T1000 (cell line): ENCODE measurements around the gene FBXO2.

ENCODE experiments used
- DNase-seq: peaks from one replicate; lab custom pipeline; 2025; ENCODE audit warnings: mixed read lengths; lab: John Stamatoyannopoulos, UW

FBXO2 gene, protein sequence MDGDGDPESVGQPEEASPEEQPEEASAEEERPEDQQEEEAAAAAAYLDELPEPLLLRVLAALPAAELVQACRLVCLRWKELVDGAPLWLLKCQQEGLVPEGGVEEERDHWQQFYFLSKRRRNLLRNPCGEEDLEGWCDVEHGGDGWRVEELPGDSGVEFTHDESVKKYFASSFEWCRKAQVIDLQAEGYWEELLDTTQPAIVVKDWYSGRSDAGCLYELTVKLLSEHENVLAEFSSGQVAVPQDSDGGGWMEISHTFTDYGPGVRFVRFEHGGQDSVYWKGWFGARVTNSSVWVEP

DNA sequence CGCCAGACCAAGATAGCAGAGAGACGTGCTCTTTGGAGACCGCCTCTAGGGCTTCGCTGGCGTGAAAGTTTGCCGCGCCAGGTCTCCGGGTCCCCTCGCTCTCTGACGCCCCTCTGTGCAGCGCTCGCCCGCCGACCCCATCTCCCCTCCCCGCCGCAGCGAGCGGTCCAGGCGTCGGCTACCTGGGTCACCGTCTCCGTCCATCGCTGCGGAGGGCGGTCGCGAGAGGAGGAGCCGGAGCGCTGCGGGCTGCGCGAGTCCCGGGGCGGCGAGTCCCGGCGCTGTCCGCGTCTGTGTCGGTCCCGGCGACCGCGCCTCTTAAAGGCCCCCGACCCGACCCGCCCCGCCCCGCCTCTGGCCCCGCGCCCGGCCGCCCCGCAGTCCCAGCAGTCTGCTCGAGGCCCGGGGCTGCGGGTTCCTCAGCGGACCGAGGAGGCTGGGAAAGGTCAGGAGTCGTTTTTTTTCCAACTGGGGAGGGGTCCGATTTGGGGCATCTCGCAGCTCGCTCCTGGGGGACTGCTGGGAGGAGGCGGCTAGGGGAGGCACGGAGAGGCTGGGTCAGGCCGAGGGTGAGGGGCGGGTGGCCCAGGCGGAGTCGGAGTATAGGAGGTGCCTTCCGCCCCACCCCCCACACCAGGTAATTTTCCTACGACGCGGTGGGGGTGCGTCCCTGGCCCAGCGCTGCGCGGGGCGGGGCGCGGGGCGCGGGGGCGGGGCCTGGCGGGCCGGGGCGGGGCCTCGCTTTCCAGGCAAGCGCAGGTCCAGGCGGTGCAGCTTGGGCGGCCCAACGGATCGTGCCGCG, at the start of gene FBXO2, which contains the start of gene FBXO44:
Gene FBXO2 (minus strand): TSS at position 293 of the 802 bp plus-strand sequence. CDS start 89 bp downstream, at position 204.
Gene FBXO44 (plus strand): TSS at position 741 of the 802 bp plus-strand sequence. CDS start 959 bp downstream, outside the sequence.
- DNase-seq = peak; percentile 24

DNA sequence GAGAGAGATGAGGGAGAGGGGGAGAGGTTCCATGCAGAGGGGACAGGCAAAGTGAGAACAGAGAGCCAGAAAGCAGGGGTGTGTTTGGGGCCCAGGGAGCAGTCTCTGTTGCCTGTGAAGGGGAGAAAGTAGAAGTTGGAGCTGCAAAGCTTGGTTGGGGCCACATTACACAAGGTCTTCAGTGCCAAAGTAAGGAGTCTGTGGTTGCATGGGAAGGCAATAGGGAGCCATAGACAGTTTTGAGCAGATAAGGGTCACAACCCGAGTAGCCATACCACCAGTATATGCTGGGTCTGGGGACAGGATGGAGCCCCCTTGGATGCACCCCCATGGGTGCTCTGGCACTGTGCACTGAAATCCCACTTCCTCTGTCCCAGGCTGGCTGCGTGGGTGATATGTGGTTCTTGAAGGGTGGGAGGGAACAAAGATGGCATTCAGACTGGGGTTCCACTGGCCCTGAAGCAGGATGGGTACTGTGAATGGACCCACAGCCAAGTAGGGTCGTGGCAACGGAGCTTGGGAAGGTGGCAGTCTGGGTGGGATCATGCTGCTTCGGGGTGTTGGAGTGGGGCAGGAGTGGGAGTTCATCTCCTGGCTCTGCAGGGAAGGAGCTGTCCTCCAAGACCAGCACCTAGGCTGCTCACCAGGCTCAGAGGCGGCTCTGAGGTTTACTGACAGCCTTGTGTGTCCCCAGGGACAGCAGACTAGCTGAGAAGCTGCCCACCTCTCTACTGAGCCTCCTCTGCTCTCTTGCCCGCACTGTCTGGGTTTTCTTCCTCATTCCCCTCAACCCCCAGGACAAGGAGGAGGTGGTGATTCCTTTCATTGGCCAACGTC, 49.3 kb upstream of the FBXO2 start:
- DNase-seq = no peak

DNA sequence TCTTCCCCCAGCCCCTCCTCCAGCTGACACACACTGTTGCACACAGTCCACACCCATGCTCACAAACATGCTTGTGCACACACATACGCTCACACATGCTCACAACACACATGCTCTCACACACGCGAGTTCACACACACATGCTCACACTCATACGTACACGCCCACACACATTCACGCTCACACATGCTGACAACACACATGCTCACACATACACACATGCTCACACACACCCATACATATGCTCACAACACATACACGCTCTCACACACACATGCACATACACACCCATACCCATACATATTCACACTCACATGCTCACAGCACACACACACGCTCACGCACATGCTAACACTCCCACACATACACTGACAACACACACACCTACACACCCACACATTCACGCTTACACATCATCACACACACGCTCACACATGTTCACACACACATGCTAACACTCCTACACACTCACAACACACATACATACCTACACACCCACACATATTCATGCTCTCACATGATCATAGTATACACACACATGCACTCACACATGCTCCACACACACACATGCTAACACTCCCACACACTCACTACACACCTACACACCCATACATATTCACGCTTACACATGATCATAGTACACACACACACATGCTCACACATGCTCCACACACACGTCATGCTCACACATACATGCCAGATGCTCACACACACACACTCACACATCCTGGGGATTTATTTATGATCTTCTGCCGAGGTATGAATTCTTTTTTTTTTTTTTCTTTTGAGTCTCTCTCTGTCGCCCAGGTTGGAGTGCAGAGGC, 48.0 kb upstream of the FBXO2 start:
- DNase-seq = no peak

DNA sequence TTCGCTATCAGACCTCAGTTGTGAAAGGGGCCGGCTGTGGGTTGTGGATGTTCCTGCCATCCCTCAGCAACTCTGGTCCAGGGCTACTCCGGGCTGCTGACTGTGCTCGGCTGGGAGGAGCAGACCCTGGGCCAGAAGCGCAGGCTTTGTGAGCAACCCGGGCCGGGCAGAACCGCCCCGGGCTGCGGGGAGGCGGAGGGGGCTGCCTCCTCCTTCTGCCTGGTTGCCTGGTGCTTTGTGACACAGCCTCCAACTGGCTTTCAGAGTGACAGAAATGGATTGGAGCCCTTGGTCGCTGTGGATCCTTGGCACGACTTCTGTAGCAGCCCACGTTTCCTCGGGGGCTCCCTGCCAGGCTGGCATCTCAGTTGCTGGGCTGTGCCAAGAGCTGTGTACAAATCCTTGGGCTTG, 47.3 kb upstream of the FBXO2 start:
- DNase-seq = no peak

DNA sequence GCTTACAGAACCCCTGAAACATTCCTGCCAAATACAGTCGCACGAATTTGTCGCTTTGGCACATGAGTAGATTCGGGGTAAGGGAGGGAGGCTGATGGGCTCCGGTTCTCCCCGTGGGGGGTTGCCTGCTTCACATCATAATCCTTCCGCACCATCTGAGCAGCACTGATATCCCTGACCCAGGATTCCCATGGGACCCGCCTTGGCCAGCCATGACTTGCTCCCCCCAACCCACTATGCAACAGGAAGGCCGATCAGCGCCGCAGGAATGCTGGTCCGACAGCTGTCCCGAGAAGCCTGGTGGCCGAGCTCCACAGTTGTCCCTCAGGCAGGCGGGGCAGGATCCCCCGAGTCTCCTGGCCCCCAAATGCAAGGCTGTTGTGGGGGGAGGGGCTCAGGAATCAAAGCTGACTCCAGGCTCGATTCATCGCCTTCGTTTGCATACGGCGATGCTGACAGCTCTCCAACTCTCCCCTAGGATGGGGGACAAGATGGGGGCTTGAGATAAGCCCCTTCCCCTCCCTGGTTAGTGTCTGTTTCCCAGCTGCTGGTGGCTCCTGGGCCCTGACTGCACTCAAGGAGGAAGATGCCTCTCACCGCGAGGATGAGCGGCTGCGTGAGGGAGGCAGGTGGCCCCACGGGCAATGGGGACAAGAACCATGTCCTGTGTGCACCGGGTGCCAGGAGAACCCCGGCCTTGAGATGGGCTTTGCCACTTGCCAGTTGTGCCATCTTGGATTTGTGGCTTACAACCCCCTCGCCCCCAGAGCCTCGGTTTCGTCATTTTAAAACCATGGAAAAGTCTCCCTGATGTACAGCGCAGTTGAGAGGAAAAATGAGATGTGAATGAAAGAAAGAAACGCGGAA, 46.6 kb upstream of the FBXO2 start:
- DNase-seq = no peak

DNA sequence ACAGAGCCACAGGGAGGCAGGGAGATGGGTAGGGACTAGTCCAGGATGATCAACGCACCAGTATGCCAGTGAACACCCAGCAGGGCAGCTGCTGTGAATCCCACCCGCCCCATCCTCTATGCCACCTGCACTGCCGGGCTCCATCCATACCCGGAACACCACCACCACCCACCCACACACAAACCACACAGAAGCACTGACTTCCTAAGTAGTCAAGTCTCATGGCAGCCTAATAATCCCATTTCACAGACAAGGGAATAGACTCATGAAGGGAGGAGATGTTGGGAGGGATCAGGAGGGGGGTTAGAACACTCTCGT, 43.6 kb upstream of the FBXO2 start:
- no peak for DNase-seq

DNA sequence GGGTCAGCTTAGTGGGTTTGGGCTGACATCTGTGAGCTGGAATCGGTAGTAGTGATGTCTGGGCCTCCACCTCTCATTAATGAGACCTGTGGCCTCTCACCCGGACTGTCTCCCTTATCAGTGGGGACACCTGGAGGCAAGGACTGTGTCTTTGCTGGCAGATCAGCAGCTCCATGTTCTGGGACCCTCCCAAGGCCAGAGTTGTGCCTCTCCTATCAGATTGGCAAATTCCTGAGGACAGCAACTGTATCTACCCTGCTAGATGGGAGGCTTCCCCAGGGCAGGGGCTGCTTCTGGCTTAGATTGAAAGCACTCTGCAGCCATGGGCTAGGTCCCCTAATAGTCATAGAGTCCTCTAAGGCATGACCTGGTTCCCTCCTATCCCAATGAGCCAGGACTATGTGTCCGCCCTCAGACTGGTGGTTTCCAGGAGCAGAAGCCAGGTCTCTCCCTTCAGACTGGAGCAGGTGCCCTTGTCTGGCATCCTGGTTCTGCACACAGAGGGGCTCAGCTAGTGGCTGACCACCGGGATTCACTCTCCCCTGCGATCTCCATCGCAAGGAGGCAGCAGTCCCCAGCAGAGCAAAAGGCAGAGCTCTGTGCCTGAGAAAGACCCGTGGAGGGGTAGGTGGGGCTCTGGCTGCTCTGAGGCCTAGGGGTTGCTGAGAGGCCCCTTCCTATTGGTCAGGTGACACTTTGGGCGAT, 43.1 kb upstream of the FBXO2 start:
- no peak for DNase-seq

DNA sequence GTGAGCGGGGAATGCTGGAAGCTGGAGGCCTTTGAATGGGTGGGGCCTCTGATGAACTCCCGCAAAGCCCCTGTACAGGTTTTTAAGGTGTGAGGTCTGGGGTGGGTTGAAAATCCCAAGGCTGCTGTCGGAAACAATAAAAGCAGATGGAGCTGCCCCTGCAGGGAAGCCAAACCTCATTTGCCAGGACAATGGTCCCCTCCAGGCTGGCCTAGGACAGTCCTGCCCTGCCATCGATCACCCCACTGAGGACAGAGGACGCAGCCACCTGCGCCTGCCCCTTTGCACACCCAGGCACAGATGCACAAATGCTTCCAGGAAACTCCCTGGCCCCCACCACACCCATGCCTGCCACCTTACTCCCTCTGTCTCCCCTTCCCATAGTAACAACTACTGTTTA, 41.6 kb upstream of the FBXO2 start:
- no peak for DNase-seq

DNA sequence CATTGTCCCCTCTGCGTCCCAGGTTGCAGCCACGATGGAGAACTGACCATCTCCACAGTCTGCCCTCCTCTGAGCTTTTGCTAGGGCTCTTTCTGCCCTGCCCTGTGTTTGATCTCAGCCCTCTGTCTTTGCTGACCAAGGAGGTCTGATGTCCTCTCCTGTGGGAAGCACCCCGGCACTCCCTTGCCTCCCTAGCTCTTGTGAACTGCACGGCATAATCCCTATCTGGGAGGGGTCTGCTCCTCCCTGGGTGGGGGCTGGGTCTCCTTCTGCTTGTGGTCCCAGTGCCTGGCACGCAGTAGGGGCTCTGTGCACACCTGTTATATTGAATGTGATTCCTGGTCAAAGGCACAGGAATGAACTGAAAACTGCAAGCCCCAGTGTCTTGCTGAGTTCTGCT, 39.7 kb upstream of the FBXO2 start:
- DNase-seq = no peak

DNA sequence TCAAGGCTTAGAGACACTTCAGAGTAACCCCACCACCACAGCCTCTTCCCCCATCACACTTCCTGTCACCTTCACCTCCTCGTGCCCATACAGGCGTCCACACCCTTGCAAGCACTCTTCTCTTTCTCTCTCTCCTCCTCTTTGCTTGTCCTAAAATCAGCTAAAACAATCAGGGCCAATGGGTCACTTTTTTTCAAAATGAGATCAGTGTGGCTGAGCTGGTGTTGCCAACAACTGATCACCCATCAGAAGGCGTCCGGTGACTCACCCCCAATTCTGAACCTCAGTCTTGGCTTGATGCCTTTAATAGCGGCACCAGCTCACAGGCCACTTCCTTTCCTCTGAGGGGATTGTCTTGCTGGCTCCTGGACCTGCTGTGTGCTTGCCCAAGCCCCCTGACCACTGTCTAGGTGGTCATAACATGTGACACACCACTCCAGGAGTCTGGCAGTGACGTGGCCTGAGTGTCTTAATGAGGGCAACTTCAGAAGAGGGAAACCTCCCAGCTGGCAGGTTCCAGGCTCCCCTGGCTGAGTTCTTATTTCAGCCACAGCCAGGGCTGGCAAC, 38.9 kb upstream of the FBXO2 start:
- peak; percentile 54 for DNase-seq

DNA sequence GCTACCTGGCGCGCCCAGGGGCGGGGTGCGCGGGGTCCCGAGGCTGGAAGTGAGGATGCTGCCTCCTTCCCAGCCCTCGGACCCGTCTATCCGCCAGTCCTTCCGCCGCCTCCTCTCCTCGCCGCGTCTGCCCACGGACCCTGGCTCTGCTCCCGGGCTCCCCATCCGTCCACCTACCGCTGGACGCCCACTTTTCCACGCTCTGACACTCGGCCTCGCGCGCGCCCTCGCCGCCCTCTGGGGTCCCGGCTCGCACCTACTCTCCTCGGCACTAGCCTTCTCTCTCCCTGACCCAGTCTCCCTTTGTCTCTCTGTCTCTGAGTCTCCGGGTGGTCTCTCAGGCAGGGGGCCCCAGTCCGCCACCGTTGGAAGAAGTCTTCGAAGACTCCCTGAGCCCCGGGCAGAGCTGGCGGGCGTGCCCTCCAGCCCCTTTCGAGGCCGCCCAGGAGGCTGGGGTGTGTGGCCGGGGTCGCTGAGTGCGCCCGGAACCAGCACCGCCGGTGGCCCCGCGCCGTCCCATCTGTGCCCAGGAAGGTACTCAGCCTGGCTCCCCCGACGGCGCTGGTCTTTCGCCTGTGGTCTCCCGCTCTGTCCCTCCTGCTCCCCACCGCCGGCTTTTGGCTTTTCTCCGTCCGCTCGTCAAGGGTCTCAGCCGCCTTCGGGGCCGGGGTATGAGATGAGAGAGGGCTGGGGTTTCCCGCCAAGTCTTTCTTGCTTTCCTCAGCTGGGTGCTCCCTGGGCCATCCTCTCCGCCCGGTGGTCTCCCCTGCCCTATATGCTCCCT, 37.9 kb upstream of the FBXO2 start:
- DNase-seq = no peak

DNA sequence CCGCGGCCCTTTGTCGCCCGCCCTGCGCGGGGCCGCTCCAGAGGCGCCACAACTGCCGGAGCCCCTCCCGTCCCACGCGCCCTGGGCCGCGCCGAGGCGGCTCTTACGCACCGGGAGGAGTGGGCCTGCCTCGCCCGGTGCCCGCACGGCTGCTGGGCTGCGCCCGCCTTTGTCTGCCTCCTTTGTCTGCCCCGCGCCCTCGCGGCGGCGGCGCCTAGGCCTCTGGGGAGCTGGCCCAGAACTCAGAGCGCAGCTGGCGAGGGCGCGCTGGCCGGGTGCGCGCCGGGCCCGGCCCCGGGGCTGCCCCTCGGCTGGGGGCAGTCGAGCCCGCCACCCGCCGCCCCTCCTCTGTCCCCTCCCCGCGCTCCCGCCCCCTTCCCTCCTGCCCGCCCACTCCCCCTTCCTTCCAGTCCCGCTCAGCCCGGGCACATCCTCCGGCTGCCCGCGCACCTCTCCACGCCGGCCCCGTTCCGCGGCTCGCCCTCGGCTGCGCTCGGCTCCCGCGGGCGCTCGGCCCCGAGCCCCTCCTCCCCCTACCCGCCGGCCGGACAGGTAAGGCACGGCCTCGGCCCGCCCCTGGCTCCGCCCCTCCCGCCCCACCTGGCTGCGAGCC, 37.2 kb upstream of the FBXO2 start, which contains the start of gene DRAXIN:
Gene DRAXIN (plus strand): TSS at position 409 of the 613 bp plus-strand sequence. CDS start 14,549 bp downstream, outside the sequence.
- no peak for DNase-seq

DNA sequence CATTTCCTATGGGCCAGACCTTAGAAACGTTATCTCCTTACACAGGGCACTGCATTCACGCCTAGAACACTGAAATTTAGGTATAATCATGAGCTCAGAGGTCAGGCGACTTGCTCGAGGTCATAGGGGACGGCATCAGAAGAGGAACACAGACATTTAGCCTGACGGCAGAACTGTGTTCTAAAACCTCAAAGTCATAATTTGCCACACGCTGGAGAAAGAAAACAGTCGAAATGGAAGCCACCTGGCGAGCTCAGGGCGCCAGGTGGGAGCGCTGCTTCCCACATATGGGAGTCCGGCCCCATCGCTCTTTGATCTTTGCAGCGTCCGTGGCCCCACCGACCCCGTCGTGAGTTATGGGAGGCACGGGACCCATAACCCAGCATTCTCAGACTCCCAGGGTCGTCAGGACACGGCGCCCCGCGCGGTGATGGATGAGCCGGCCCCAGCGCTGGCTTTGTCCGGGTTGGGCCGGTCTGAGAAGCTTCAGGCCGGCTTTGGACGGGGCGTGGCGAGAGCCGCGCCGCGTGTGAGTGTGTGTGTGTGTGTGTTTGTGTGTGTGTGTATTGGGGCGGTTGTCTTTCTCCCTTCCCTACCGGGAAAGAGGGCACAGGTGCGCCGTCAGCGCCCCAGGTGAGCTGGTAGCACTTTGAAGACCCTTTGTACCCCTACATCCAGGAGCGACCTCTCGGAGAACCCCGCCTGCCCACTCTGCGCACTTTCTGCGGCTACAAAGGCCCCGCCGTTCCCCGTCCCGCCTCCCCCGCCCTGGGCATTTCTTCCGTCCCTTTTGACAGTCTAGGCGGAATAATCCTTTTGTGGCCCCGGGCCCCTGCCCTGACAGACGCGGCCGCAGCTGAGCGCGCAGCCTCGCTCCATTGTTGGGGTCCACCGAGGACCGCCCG, 36.4 kb upstream of the FBXO2 start:
- DNase-seq = no peak

DNA sequence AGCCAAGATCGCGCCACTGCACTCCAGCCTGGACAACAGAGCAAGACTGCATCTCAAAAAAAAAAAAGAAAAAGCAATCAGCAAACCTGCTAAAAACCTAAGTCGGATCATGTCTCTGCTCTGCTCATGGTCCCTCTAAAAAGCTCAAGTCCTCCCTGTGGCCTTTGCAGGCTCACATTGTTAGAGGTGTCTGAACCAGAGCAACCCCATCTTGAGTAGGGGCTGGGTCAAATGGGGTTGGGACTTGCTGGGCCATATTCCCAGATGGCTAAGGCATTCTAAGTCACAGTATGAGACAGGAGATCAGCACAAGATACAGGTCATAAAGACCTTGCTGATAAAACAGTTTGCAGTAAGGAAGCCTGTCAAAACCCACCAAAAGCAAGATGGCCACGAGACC, 34.3 kb upstream of the FBXO2 start:
- DNase-seq = no peak

DNA sequence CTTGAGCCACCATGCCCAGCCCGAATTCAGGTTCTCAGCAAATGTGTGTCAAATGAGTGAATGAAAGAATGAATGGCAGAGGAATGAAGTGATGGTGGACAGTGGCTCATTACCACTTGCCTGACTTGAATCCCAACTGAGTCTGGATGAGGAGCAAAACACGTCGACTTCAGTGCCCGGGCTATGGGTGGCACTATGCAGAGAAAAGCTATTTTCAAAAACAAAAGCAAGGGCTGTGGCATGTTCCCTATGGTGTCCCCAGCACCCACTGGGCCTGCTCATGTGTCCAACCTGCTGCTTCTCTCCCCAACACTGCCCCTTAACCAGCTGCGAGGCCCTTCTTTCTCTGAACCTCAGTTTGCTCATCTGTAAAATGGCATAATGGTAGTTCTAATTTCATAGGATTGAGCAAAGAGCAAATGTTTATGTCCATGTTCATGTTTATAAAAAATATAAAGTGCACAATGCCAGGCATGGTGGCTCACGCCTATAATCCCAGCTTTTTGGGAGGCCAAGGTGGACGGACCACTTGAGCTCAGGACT, 31.1 kb upstream of the FBXO2 start:
- no peak for DNase-seq

DNA sequence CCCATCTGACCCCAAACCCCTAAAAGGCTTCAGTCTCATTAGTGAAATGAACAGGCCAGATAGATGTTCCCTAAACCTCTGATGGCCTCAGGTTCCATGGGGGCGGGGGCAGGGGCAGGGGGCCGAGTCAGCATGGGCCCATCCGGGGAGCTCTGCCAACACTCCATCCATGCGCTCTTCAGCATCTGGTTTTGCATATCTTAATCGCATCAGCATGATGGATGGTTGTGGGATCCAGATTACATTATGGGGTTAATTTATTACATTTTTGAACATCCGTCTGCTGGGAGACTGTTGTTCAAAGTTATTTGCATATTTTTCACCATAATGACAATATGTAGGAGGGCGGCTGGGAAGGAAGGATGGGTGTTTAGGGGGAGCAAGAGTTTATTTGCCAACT, 29.8 kb upstream of the FBXO2 start:
- no peak for DNase-seq

DNA sequence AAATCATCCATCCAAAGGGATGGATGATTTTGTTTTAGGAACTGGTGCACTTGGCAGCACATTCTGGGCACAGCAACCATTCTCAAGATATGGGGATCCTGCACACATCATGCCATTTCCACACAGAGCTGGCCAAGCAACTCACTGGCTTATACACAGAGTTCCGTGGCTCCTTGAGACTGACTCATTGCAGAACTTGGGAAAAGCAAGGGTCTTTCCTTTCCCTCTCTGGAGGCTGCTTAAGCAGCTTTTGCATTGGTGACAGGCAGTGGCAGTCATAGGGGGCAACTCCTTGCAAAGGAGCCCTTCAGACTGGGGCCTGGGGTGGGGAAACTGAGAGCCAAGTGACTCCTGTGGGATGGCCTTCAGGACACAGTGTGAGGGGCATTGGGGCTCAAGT, 28.6 kb upstream of the FBXO2 start:
- DNase-seq = no peak
